Esophagus squamous epithelium (tissue), 5 donors: ENCODE measurements around the gene CEMP1. TPM values are rescaled to one million over a fixed set of nuclear protein-coding genes. Genes with fewer than 3 reads are reported as not detected.

Experiments
- DNase-seq: peaks from one replicate; lab custom pipeline; 2025; lab: John Stamatoyannopoulos, UW
- H3K27ac ChIP-seq, 4 donors: fragments of 200-600 bp; sonication (generic); one replicate each; pipeline ENCODE4 v1.5.1; 2016 to 2019; ENCODE audit warnings: mild to moderate bottlenecking in 1 of 4
- H3K27me3 ChIP-seq, 4 donors: fragments of 200-600 bp; sonication (generic); 1 replicate in 3 of 4; 2 replicates in 1 of 4; pipeline versions ENCODE4 v1.5.1 to v1.6.0; 2017 to 2021; ENCODE audit warnings: antibody characterized with exemption in 1 of 4
- H3K36me3 ChIP-seq, 3 donors: fragments of 200-600 bp; sonication (generic); one replicate each; pipeline ENCODE4 v1.5.1; 2016 to 2019
- H3K4me1 ChIP-seq, 3 donors: fragments of 200-600 bp; sonication (generic); one replicate each; pipeline ENCODE4 v1.5.1; 2017 to 2019
- H3K4me3 ChIP-seq, 4 donors: fragments of 200-600 bp; sonication (generic); 1 replicate in 3 of 4; 2 replicates in 1 of 4; pipeline ENCODE4 v1.5.1; 2016 to 2019; ENCODE audit warnings: mild to moderate bottlenecking in 2 of 4, moderate library complexity in 1 of 4
- H3K9me3 ChIP-seq, 3 donors: fragments of 200-600 bp; sonication (generic); one replicate each; pipeline ENCODE4 v1.5.1; 2016 to 2019
- POLR2A ChIP-seq, 4 donors: fragments of 450-650 bp; IDR thresholded peaks; one replicate each; pipeline ENCODE4 v1.6.1; 2017; ENCODE audit warnings: antibody characterized with exemption in 4 of 4, mild to moderate bottlenecking in 4 of 4, moderate library complexity in 3 of 4
- WGBS, 2 donors: methylation state at CpG; one replicate each; pipeline ENCODE4 v1.1.5; 2018; 5-methylcytosine and 5-hydroxymethylcytosine counted together
- intact Hi-C: fragments of 100-400 bp; cut with DNase I; formaldehyde crosslinking; loops from one replicate; pipeline ENCODE4 v1.15.0; 2022
- total RNA-seq, 4 donors: library from RNA; depleted of rRNA; stranded (reverse); fragments of >200 nt; gene quantifications; one replicate each; pipeline ENCODE4 v1.1.0, GENCODE V29; 2016
- TF ChIP-seq, protein P1 (sequence below), 6 experiments: fragments of 450-650 bp in 4 of 6; fragments of 200-600 bp in 2 of 6; sonication (generic) in 2 of 6; IDR thresholded peaks; one replicate each; pipeline ENCODE4 v1.5.1; 2016 to 2019; ENCODE audit warnings: antibody characterized with exemption in 6 of 6, mild to moderate bottlenecking in 4 of 6, moderate library complexity in 4 of 6
- donor health status: DM: yes; HTN: yes; CAD: no.

CEMP1 gene
- total RNA-seq, 4 donors from 2014 or later: 0.76 TPM; not detected in 3

DNA sequence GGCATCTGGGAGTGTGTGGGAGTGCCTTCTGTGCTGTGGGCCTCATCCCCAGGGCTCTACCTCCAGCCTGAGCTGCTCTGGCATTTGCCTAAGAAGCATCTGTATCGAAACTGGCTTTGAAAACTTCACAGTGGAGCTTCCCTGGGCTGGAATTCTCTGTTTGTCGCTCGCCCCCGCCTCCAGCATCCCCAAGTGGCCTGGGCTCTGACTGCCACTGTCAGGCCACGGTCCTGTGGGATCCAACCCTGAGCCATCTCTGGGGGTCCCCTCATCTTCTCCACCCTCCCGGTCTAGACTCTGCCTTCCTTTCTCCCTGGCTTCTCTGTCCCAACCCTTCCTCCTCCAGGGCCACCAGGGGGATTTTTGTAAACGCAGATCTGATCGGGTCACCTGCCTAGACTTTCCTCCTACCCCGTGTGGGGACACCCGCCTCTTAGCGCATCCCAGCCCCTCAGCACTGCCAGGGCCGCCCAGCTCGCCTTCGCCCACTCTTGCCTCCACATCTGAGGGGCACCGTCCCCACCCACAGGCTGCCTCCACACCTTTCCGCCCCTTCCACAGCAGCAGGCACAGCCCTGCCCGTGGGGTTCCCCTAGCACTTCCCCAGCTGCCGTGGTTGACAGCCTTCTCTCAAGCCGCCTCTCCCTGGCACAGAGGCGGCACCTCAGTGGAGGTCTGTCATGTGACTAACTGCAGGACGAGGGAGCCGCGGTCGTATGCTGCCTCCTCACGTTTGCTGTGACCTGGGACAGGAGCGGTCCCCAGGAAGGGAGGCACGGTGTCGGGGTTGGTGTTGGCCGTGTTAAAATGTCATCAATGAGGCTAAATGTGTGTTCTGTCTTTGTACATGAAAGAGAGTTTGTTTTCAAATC, 44.3 kb downstream of the CEMP1 start:
- H3K27ac ChIP-seq: peak overlapping the region in 1 of 4 donors; percentile 0

DNA sequence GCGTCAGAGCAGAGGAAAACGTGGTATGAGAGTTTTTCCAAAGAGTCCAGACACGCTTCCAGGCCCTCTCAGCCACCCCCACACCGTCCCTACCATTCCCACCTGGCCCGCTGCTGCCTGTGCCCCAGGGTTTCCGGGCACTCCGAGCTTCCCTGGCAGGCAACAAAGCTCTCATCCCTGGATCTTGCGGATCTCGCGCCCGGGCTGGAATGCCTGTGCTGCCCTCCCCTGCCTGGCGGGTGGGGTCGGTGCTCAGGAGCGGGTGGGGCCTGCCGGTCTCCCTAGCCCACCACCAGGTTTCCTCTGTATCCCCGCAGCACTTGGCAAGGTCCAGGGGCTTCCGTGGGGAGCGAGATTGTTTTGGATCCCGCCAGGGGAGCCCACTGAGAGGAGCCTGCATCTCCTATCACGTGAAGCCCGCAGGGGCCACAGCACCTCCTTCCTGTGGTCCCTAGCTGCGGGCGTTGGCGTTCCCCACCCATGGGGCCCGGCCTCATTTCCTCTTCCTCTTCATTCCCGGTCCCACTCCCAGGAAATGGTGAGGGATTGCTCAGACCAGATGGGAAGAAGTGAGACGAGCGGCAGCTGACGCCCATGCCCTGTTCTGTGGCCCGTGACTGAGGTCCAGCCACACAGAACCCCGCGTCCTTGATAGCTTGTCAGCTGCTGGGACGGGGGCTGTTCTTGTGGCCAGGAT, 45.2 kb downstream of the CEMP1 start:
- intact Hi-C loops: no loop called here
- TF ChIP-seq POLR2A (IDR thresholded peaks at IDR 0.05): no peak
- TF ChIP-seq, protein P1, sequence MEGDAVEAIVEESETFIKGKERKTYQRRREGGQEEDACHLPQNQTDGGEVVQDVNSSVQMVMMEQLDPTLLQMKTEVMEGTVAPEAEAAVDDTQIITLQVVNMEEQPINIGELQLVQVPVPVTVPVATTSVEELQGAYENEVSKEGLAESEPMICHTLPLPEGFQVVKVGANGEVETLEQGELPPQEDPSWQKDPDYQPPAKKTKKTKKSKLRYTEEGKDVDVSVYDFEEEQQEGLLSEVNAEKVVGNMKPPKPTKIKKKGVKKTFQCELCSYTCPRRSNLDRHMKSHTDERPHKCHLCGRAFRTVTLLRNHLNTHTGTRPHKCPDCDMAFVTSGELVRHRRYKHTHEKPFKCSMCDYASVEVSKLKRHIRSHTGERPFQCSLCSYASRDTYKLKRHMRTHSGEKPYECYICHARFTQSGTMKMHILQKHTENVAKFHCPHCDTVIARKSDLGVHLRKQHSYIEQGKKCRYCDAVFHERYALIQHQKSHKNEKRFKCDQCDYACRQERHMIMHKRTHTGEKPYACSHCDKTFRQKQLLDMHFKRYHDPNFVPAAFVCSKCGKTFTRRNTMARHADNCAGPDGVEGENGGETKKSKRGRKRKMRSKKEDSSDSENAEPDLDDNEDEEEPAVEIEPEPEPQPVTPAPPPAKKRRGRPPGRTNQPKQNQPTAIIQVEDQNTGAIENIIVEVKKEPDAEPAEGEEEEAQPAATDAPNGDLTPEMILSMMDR (IDR thresholded peaks at IDR 0.05): no peak
- Histone ChIP-seq H3K36me3 (peaks cover 0 to 7% (median 0%) of the 10 kb centered on the region in 3 donors), H3K4me3 (no peak overlapping the region), H3K27ac (no peak overlapping the region), H3K4me1 (peaks cover 0 to 52% (median 7%) of the 10 kb centered on the region in 3 donors), H3K27me3 (no peaks in the 10 kb centered on the region), H3K9me3 (no peaks in the 10 kb centered on the region)
- DNase-seq: no peak
- 72 to 78% methylated on average over 8 to 17 of the region's 33 CpGs for WGBS, 2 donors

More for the DNA sequence above, 44.3 kb downstream of the CEMP1 start:
- TF ChIP-seq, protein P1 (IDR thresholded peaks at IDR 0.05): peak in 5 of 6 experiments; percentile 22 to 60 (median 40)
- no peak for TF ChIP-seq POLR2A (IDR thresholded peaks at IDR 0.05)
- 60 to 66% methylated on average over 13 to 14 of the region's 29 CpGs for WGBS, 2 donors
- Histone ChIP-seq H3K36me3 (peaks cover 0 to 7% (median 0%) of the 10 kb centered on the region in 3 donors), H3K4me1 (peaks cover 0 to 42% (median 7%) of the 10 kb centered on the region in 3 donors), H3K27me3 (no peaks in the 10 kb centered on the region), H3K9me3 (no peaks in the 10 kb centered on the region), H3K4me3 (no peak overlapping the region)
- DNase-seq: no peak
- intact Hi-C loops: no loop called here

DNA sequence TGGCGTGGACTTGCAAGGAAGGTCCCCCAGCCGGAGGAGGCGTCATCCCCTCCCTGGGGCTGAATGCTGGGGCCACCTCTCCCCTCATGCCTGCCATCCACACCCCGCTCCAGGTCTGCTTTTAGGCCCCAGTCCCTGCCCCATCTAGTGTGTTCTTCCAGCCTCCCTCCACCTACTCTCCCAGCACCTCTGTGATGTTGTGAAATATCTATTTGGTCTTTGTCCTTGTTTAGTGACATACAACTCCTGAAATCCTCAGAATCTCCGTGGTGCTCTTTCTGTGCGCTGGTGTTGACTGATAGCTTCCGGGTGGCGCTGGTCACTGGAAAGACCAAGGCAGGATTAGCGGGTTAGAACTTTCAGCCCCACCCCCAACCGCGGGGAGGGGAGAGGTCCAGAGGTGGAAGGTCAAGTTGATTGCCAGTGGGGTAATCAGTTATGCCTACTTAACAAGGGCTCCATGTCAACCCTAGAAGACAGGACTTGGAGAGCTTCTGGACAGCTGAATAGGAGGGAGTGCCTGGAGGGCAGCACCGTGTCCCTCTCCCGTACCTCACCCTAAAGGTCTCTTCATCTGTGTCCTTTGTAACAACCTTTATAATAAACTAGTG, 46.2 kb downstream of the CEMP1 start:
- WGBS, 2 donors: 80 to 90% methylated on average over 10 to 11 of the region's 13 CpGs
- peaks cover 0 to 57% (median 7%) of the 10 kb centered on the region in 3 donors for H3K4me1 ChIP-seq
- TF ChIP-seq, protein P1 (IDR thresholded peaks at IDR 0.05): no peak
- TF ChIP-seq POLR2A (IDR thresholded peaks at IDR 0.05): no peak
- no peaks in the 10 kb centered on the region for H3K9me3 ChIP-seq
- no peak overlapping the region for H3K4me3 ChIP-seq
- H3K27me3 ChIP-seq: no peaks in the 10 kb centered on the region
- no peak overlapping the region for H3K27ac ChIP-seq
- no peak for DNase-seq
- H3K36me3 ChIP-seq: no peaks in the 10 kb centered on the region
- intact Hi-C loops: no loop called here

DNA sequence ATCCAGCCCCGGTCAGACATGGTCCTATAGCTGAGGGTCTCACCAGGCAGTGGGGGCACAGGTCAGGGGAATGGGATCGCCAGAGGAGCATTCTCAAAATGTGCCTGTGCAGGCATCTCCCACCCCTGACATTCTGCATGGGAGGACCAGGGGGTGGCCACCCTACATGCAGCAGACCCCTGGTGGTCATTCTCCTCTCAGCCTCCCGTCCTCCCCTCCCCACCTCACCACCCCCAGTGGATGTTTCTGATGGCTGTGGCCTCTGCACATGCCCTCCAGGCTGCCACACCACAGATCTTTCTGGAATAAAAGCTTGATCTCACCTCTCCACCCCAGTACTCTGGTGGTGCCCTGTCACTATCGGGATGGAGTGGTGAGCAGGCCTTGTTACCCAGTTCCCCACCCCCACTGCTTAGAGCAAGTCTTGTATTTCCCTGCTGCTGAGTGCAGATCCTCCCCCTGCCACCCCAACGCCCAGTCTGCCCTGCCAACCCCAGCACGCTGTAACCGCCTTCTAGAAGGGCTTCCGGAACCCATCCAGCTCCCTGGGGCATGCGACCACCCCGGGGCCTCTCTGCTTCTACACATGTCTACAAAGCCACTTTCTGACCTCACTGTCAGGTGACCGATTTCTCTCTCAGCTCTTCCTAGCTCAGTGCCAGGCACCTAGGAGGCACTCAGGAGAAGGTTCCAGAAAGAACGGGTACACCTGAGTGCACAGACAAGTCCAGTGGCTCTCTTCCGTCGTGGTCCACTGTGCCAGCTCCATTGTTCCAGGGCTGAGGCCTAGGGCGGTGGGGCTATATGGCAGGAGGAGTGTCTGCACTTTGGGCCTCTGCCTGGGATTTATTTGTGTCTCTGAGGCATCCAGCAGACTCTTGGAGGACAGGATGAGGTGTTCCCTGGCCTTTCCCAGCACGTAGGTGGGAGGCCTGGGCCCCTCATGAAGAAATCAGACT, 47.0 kb downstream of the CEMP1 start:
- no peaks in the 10 kb centered on the region for H3K27me3 ChIP-seq
- TF ChIP-seq POLR2A (IDR thresholded peaks at IDR 0.05): no peak
- TF ChIP-seq, protein P1 (IDR thresholded peaks at IDR 0.05): no peak
- 84 to 87% methylated on average over 13 to 16 of the region's 16 CpGs for WGBS, 2 donors
- peaks cover 0 to 57% (median 7%) of the 10 kb centered on the region in 3 donors for H3K4me1 ChIP-seq
- H3K4me3 ChIP-seq: no peak overlapping the region
- H3K36me3 ChIP-seq: no peaks in the 10 kb centered on the region
- no peak for DNase-seq
- H3K27ac ChIP-seq: peak overlapping the region in 1 of 4 donors; percentile 70
- H3K9me3 ChIP-seq: no peaks in the 10 kb centered on the region
- intact Hi-C loops: no loop called here
